Fibroblast of pulmonary artery (primary cell): ENCODE data around the gene TARBP2.

Experiments
- DNase-seq: peaks from one replicate; pipeline ENCODE4 v3.0.0-alpha.2; 2010; ENCODE audit warnings: low read depth
- H3K4me3 ChIP-seq: replicated peaks from 2 replicates; pipeline ENCODE4 v1.5.1; 2011; ENCODE audit warnings: low read depth, mild to moderate bottlenecking, control low read depth, low read length, moderate library complexity
- CTCF ChIP-seq: IDR thresholded peaks from 2 replicates; pipeline ENCODE4 v1.5.1; 2011; ENCODE audit warnings: mild to moderate bottlenecking, control low read depth, low read length, inconsistent platforms; ENCODE audit errors: missing control alignments

The TARBP2 gene

DNA sequence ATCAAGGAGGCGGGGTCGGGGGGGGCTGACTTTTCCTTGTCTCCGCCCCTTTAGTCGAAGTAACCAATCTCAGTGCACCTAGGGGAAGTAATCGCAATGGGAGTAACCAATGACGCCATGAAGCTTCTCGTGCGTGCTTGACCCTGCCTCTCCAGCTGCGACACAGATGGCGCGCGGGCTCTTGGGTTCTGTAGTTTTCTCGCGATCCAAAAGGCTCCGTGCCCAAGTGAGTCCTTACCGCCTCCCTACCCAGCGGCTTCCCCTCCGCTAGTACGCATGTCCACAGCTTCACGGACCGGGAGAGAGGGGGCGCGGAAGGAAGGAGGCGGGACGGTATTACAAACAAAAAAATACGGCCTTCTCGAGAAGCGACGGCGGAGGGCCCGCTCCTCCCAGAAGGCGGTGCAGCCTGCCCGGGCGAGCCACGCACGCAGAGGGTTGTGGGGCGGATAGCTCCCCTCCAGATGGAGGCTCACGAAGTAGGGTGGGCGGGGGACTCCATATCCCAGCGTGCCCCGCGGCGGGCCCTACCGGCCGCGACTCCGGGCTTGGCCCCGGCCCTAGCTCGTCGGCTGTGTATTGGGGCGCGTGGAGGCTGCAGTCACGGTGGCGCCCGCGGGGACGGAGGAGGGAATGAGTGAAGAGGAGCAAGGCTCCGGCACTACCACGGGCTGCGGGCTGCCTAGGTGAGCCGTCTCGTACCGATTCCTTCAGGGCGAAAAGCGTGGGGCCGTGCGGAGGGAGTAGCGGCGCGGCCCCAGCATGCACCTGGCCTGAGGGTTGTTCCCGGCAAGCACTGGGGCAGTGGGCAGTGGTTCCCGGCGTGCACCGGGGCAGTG is at the start of gene TARBP2:
TARBP2 (plus strand) TSS at position 508 of the 839 bp plus-strand sequence; CDS start at position 634, 126 bp downstream.
- TF ChIP-seq CTCF = no peak
- H3K4me3 ChIP-seq = peak within 1 kb of the TSS; percentile 66
- peak; percentile 100 for DNase-seq

DNA sequence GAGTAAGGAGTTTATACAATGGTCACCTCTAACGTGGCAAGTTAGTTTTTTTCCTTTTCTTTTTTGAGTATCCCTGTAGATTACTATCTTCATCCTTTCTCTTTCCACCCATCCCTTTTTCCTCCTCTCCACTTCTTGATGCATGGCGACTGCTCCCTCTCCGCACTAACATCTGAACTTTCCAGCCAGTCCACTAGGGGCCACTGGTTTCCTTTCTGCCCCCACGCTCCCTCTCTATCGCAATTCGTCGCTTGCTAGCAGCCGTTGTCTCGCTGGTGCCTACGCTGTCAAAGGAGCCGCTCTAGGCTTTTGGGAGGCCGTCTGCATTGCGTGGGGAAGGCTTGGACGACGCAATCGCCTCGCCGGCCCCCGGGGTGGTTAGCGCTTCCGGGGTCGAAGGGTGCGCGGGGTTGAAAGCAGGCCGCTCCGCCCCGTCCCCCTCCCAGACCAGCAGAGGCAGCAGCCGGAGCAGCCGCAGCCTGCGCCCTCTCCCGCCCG is 49.4 kb upstream of the TARBP2 start, which contains the start of gene PCBP2:
PCBP2 (plus strand) TSS at position 442 of the 498 bp plus-strand sequence. CDS start 2,699 bp downstream, outside the sequence.
- peak; percentile 93 for TF ChIP-seq CTCF
- DNase-seq = peak; percentile 100
- peak within 1 kb of the TSS; percentile 99 for H3K4me3 ChIP-seq

DNA sequence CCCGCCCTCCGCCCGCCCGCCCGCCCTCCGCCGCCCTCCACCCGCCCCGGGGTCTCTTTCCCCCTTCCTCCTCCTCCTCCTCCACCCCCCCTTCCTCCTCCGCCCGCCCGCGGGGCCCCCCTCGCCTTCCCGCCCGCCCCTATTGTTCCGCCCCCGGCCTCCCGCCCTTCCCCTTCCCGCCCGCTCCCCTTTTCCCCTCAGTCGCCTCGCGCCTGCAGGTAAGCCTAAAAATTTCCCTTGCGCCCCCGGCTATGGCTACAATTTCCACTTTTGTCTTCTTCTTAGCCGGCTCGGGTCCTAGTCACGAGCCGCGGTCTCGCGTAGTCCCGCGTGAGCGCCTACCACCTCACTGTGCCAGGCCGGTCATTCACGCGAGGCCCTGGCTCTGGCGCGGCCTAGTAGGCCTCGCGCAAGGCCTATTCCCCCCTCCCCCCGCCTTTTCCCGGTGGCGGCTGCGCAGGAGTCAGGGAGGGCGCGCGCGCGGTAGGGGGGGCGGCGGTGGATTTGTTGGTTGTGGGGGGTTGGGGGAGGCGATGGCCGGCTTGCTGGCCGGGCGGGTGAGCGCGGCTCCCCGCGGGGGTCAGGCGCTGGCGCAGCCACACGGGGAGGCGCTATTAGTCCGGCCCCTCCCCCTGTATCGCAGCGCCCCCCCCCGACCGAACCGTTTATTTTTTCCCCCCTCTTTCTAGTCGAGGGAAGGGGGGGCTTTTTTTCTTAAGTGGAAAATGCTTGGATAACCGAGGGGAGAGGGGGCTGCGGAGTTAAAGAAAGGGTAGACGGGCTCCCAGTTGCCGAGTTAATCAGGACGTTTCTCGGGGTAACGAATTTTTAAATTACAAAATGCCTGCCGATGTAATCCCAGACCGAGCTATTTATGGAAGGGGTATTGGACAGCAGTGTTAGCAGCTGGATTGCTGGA is 48.7 kb upstream of the TARBP2 start:
- DNase-seq = peak; percentile 88
- no peak for TF ChIP-seq CTCF
- H3K4me3 ChIP-seq = peak overlapping the region; percentile 99

- H3K4me3 ChIP-seq = peak overlapping the region; percentile 99
- TF ChIP-seq CTCF = no peak
- DNase-seq = no peak
These were observed 47.0 kb upstream of the TARBP2 start for GRCh38 chr12:53453953-53454640.

GRCh38 chr12:53454707-53455106 is 46.4 kb upstream of the TARBP2 start:
- TF ChIP-seq CTCF = no peak
- H3K4me3 ChIP-seq = peak overlapping the region; percentile 99
- no peak for DNase-seq

DNA sequence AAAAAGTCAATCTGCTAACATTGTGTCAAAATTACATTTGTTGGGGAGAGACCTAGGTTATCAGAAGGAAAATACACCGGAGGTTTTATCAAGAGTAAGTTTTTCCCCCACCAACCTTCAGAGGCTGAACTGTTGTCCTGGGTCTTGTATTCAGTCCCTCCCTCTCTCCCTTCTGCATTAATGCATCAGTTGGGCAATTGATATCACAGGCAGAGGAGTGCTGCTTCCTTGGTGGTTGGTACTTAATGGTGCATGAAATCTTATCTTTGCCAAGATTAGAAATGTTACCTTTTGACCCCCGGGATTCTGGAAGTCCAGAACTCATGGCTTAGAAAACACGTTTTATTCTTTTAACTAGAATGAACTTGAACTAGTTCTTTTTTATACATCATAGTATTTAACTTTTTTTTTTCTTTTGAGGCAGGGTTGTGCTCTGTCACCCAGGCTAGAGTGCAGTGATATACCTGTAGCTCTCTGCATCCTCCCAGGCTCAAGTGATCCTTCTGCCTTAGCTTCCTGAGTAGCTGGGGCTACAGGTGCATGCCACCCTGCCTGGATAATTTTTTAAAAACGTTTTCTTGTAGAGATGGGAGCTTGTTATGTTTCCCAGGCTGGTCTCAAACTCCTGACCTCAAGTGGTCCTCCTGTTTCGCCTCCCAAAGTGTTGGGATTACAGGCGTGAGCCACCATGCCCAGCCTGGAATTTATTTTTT is 44.3 kb upstream of the TARBP2 start:
- H3K4me3 ChIP-seq = no peak overlapping the region
- DNase-seq = no peak
- TF ChIP-seq CTCF = no peak
